ENCODE measurements around the gene TTBK2. TPM values are rescaled to one million over a fixed set of nuclear protein-coding genes. Genes with fewer than 3 reads are reported as not detected.

Gene TTBK2
- total and polyA plus RNA-seq, 2 donors (not counting 3 experiments of a cell fraction or from before 2014, with no cell fraction given) = 4.4 to 17.1 TPM

GRCh38 chr15:42808913-42809312 lies 111.7 kb downstream of the TTBK2 start:
- ChIA-PET CTCF (interaction anchor here (1.1 to 1.4 kb wide), 2 partner anchors 118 to 141 kb away, joined by 3 read pairs; no protein-coding TSS in a partner anchor), POLR2A (no interaction called here)
- DNase-seq (ENCODE audit: low read depth, low spot score) = no peak
- H3K79me2 ChIP-seq (ENCODE audit: control insufficient read depth, insufficient read depth, low read length) = no peaks in the 10 kb centered on the region
- intact Hi-C loops (cut with micrococcal nuclease) = no loop called here
- H3K4me2 ChIP-seq (ENCODE audit: insufficient read depth, low read length) = no peak overlapping the region
- no peaks in the 10 kb centered on the region for H3K27me3 ChIP-seq (ENCODE audit: control insufficient read depth in 2 of 2, insufficient read depth in 2 of 2, low read length in 2 of 2)
- no peak for FAIRE-seq
- no peak overlapping the region for H3K9ac ChIP-seq (replicated peaks; ENCODE audit: extremely low read depth, insufficient read depth, low read length)
- H3K4me3 ChIP-seq (replicated peaks in 1 of 3; ENCODE audit: insufficient read depth in 1 of 3, low read depth in 1 of 3, low read length in 3 of 3) = no peak overlapping the region
- H3K4me1 ChIP-seq (ENCODE audit: control insufficient read depth, extremely low read depth, insufficient read depth, low read length) = no peaks in the 10 kb centered on the region
- TF ChIP-seq POLR2AphosphoS5 (IDR thresholded peaks at IDR 0.05; ENCODE audit: insufficient read depth, low read depth, low read length) (no peak), POLR2A (IDR thresholded peaks at IDR 0.05; ENCODE audit: low read depth, low read length) (no peak)
- no peaks in the 10 kb centered on the region for H3K9me1 ChIP-seq (replicated peaks; ENCODE audit: control insufficient read depth, extremely low read depth, insufficient read depth, low read length)
- no peaks in the 10 kb centered on the region for H3K36me3 ChIP-seq (ENCODE audit: control insufficient read depth in 2 of 2, extremely low read depth in 1 of 2, insufficient read depth in 2 of 2, low read length in 2 of 2)
- H3K9me3 ChIP-seq (replicated peaks; ENCODE audit: control insufficient read depth, insufficient read depth, low read length) = no peaks in the 10 kb centered on the region
- dilution Hi-C loops (cut with MboI; ENCODE audit: extremely low pct_ligation_motif_present, low sequenced_read_pairs) = no loop called here
- H4K20me1 ChIP-seq (replicated peaks; ENCODE audit: control insufficient read depth, extremely low read depth, insufficient read depth, low read length) = no peaks in the 10 kb centered on the region
- no TSS peak for BruUV-seq (replicated peaks)
- no peak overlapping the region for H2AFZ ChIP-seq (ENCODE audit: low read depth, low read length)
- no peak overlapping the region for H3K27ac ChIP-seq (ENCODE audit: insufficient read depth, low read depth, low read length)

- Histone ChIP-seq H3K4me1 (ENCODE audit: control insufficient read depth, extremely low read depth, insufficient read depth, low read length) (no peaks in the 10 kb centered on the region), H3K27ac (ENCODE audit: insufficient read depth, low read depth, low read length) (no peak overlapping the region), H3K27me3 (ENCODE audit: control insufficient read depth in 2 of 2, insufficient read depth in 2 of 2, low read length in 2 of 2) (no peaks in the 10 kb centered on the region), H3K79me2 (ENCODE audit: control insufficient read depth, insufficient read depth, low read length) (no peaks in the 10 kb centered on the region), H3K9me3 (replicated peaks; ENCODE audit: control insufficient read depth, insufficient read depth, low read length) (no peaks in the 10 kb centered on the region), H3K36me3 (ENCODE audit: control insufficient read depth in 2 of 2, extremely low read depth in 1 of 2, insufficient read depth in 2 of 2, low read length in 2 of 2) (peaks cover 0 to 12% of the 10 kb centered on the region in 2 experiments), H3K9ac (replicated peaks; ENCODE audit: extremely low read depth, insufficient read depth, low read length) (no peak overlapping the region), H4K20me1 (replicated peaks; ENCODE audit: control insufficient read depth, extremely low read depth, insufficient read depth, low read length) (no peaks in the 10 kb centered on the region), H2AFZ (ENCODE audit: low read depth, low read length) (no peak overlapping the region), H3K9me1 (replicated peaks; ENCODE audit: control insufficient read depth, extremely low read depth, insufficient read depth, low read length) (no peaks in the 10 kb centered on the region), H3K4me2 (ENCODE audit: insufficient read depth, low read length) (no peak overlapping the region), H3K4me3 (replicated peaks in 1 of 3; ENCODE audit: insufficient read depth in 1 of 3, low read depth in 1 of 3, low read length in 3 of 3) (no peak overlapping the region)
- DNase-seq (ENCODE audit: low read depth, low spot score) = no peak
- intact Hi-C loops (cut with micrococcal nuclease) = no loop called here
- dilution Hi-C loops (cut with MboI; ENCODE audit: extremely low pct_ligation_motif_present, low sequenced_read_pairs) = no loop called here
- ChIA-PET CTCF (no interaction called here), POLR2A (no interaction called here)
- BruUV-seq (replicated peaks) = no TSS peak
- TF ChIP-seq JUN (IDR thresholded peaks at IDR 0.05; ENCODE audit: borderline replicate concordance, insufficient read depth, insufficient read length, low read depth) = no peak
- no peak for TF ChIP-seq MAX (IDR thresholded peaks at IDR 0.05; ENCODE audit: insufficient read depth, insufficient read length)
- TF ChIP-seq MYC (IDR thresholded peaks at IDR 0.05; ENCODE audit: low read depth, low read length) = no peak
- TF ChIP-seq FOS (IDR thresholded peaks at IDR 0.05; ENCODE audit: borderline replicate concordance, insufficient read depth, low read length) = no peak
- TF ChIP-seq GATA2 (IDR thresholded peaks at IDR 0.05; ENCODE audit: insufficient read depth, insufficient read length, low read depth, low read length) = no peak
- TF ChIP-seq POLR2A (IDR thresholded peaks at IDR 0.05; ENCODE audit: low read depth, low read length) = no peak
- no peak for TF ChIP-seq EZH2 (IDR thresholded peaks at IDR 0.05; ENCODE audit: borderline replicate concordance, low read depth, low read length, severe bottlenecking)
- TF ChIP-seq POLR2AphosphoS5 (IDR thresholded peaks at IDR 0.05; ENCODE audit: insufficient read depth, low read depth, low read length) = no peak
- no peak for TF ChIP-seq CTCF (IDR thresholded peaks at IDR 0.05; ENCODE audit: extremely low read depth in 1 of 2, insufficient read depth in 1 of 2, low read depth in 1 of 2, low read length in 2 of 2)
- FAIRE-seq = no peak
Observed at GRCh38 chr15:42805266-42805665, 115.3 kb downstream of the TTBK2 start.
